Uterus (tissue), 2 donors: ENCODE results near the gene PCYT1A.

Experiments
- CTCF ChIP-seq, 4 experiments: fragments of 200-600 bp in 2 of 4; fragments of 450-650 bp in 2 of 4; sonication (generic) in 2 of 4; IDR thresholded peaks; one replicate each; pipeline ENCODE4 v1.5.1; 2016 to 2019; ENCODE audit warnings: antibody characterized with exemption in 4 of 4, mild to moderate bottlenecking in 2 of 4, moderate library complexity in 1 of 4
- POLR2A ChIP-seq, 2 donors: fragments of 450-650 bp; IDR thresholded peaks; one replicate each; pipeline ENCODE4 v1.6.1; 2016; ENCODE audit warnings: antibody characterized with exemption in 2 of 2, mild to moderate bottlenecking in 1 of 2, moderate library complexity in 1 of 2

DNA sequence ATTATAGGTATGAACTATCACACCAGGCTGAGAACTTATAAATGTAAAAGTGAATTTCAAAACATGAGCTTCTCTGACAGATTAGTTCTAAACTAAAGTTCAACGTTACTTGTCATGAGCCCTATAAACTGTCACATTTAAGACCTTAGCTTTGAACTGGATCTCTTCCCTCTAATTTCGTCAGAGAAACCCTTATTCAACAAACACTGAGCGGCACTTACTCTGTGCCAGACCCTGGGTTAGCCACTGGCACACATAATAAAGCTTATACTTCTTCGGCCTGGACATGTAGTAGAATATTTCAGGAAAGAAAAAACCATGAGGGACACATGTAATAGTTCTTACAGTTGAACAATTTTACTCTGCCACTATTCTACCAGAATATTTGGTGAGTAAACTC is 5.6 kb downstream of the PCYT1A start:
- TF ChIP-seq CTCF (IDR thresholded peaks at IDR 0.05): no peak
- no peak for TF ChIP-seq POLR2A (IDR thresholded peaks at IDR 0.05)
